HepG2 (cell line): Measurements from ENCODE around the gene ETHE1. TPM values are rescaled to one million over a fixed set of nuclear protein-coding genes. Genes with fewer than 3 reads are reported as not detected.

Experiments used
- ARNT2 ChIP-seq: sonication (generic); formaldehyde crosslinking; IDR thresholded peaks from 2 replicates; pipeline ENCODE4 v1.8.0; 2022; ENCODE audit warnings: mild to moderate bottlenecking, low read depth, missing genetic modification reagents, moderate library complexity
- ARNTL ChIP-seq: sonication (generic); formaldehyde crosslinking; IDR thresholded peaks from 2 replicates; pipeline ENCODE4 v1.4.0; 2020; ENCODE audit warnings: mild to moderate bottlenecking, missing genetic modification reagents
- ASH2L ChIP-seq: fragments of 300-600, 200-600 bp; sonication (generic); IDR thresholded peaks from 2 replicates; pipeline ENCODE4 v1.7.0; 2017; ENCODE audit warnings: low read depth, mild to moderate bottlenecking, moderate library complexity, mixed read lengths, low read length; ENCODE audit not compliant: insufficient read length
- BORCS8-MEF2B ChIP-seq: sonication (generic); formaldehyde crosslinking; IDR thresholded peaks from 2 replicates; pipeline ENCODE4 v1.8.0; 2022; ENCODE audit warnings: mild to moderate bottlenecking, missing genetic modification reagents
- CENPX ChIP-seq: sonication (generic); formaldehyde crosslinking; IDR thresholded peaks from 2 replicates; pipeline ENCODE4 v1.9.0; 2021; ENCODE audit warnings: mild to moderate bottlenecking, missing genetic modification reagents, moderate library complexity
- CREB1 ChIP-seq, 2 experiments: fragments of 450-650 bp in 1 of 2; IDR thresholded peaks; 2 replicates each; pipeline ENCODE4 v1.6.1; 2016 to 2017; ENCODE audit warnings: control low read depth in 1 of 2, mild to moderate bottlenecking in 1 of 2, missing compliant biosample characterization in 1 of 2, missing genetic modification characterization in 1 of 2
- DMAP1 ChIP-seq: IDR thresholded peaks from 2 replicates; pipeline ENCODE4 v1.6.1; 2016
- FIP1L1 ChIP-seq: fragments of 200-400 bp; formaldehyde crosslinking; IDR thresholded peaks from 2 replicates; pipeline ENCODE4 v1.6.1; 2018; ENCODE audit warnings: low read depth, mild to moderate bottlenecking, low read length, moderate library complexity, borderline replicate concordance; ENCODE audit not compliant: insufficient read depth
- KLF15 ChIP-seq: sonication (generic); formaldehyde crosslinking; IDR thresholded peaks from 2 replicates; pipeline ENCODE4 v1.8.1; 2023; ENCODE audit warnings: borderline replicate concordance, mild to moderate bottlenecking, inconsistent platforms, missing genetic modification reagents, mixed read lengths
- MATR3 ChIP-seq: sonication (generic); formaldehyde crosslinking; IDR thresholded peaks from 2 replicates; pipeline ENCODE4 v1.4.0; 2020; ENCODE audit warnings: missing genetic modification reagents
- MYC ChIP-seq: sonication (generic); formaldehyde crosslinking; IDR thresholded peaks from 2 replicates; pipeline ENCODE4 v1.9.0; 2021; ENCODE audit warnings: missing genetic modification reagents, borderline replicate concordance
- NCOA5 ChIP-seq: sonication (generic); formaldehyde crosslinking; IDR thresholded peaks from 2 replicates; pipeline ENCODE4 v1.4.0; 2020; ENCODE audit warnings: missing genetic modification reagents
- NFRKB ChIP-seq: fragments of 450-650 bp; IDR thresholded peaks from 2 replicates; pipeline ENCODE4 v1.6.1; 2017
- NR2F6 ChIP-seq, 2 experiments: IDR thresholded peaks; 2 replicates each; pipeline ENCODE4 v1.6.1; 2016; ENCODE audit warnings: antibody characterized with exemption in 1 of 2, mild to moderate bottlenecking in 1 of 2
- PATZ1 ChIP-seq: sonication (generic); formaldehyde crosslinking; IDR thresholded peaks from 2 replicates; pipeline ENCODE4 v1.4.0; 2020; ENCODE audit warnings: missing genetic modification reagents
- TARDBP ChIP-seq: sonication (generic); formaldehyde crosslinking; IDR thresholded peaks from 2 replicates; pipeline ENCODE4 v1.8.0; 2022; ENCODE audit warnings: mild to moderate bottlenecking, missing genetic modification reagents
- TBL1XR1 ChIP-seq: fragments of 150-350 bp; IDR thresholded peaks from 2 replicates; pipeline ENCODE4 v1.6.1; 2014; ENCODE audit warnings: borderline replicate concordance, low read length; ENCODE audit not compliant: partially characterized antibody
- TGIF2 ChIP-seq: IDR thresholded peaks from 2 replicates; pipeline ENCODE4 v1.6.1; 2016; ENCODE audit warnings: control low read depth, missing compliant biosample characterization
- ZNF451 ChIP-seq: sonication (generic); formaldehyde crosslinking; IDR thresholded peaks from 2 replicates; pipeline ENCODE4 v1.5.0; 2020; ENCODE audit warnings: mild to moderate bottlenecking, missing genetic modification reagents
- ZNF572 ChIP-seq: sonication (generic); formaldehyde crosslinking; IDR thresholded peaks from 2 replicates; pipeline ENCODE4 v1.5.1; 2020; ENCODE audit warnings: mild to moderate bottlenecking, missing genetic modification reagents
- ZNF614 ChIP-seq: IDR thresholded peaks from 2 replicates; pipeline ENCODE4 v1.6.1; 2018; ENCODE audit warnings: missing biosample characterization, missing genetic modification reagents, inconsistent platforms, borderline replicate concordance
- ZNF672 ChIP-seq: sonication (generic); formaldehyde crosslinking; IDR thresholded peaks from 2 replicates; pipeline ENCODE4 v1.8.1; 2022; ENCODE audit warnings: missing genetic modification reagents
- ZNF747 ChIP-seq: sonication (generic); formaldehyde crosslinking; IDR thresholded peaks from 2 replicates; pipeline ENCODE4 v1.8.1; 2023; ENCODE audit warnings: missing genetic modification reagents, mild to moderate bottlenecking, borderline replicate concordance
- ZNF83 ChIP-seq: sonication (generic); formaldehyde crosslinking; IDR thresholded peaks from 2 replicates; pipeline ENCODE4 v1.4.0; 2020; ENCODE audit warnings: missing genetic modification reagents, mild to moderate bottlenecking, borderline replicate concordance
- polyA plus RNA-seq, 8 experiments: library from polyadenylated mRNA; depleted of rRNA in 3 of 8; stranded (reverse) in 7 of 8; unstranded in 1 of 8; fragments of >200 nt; fragmentation: Illumina TruSeq in 4 of 8; extraction: Trizol in 4 of 8; gene quantifications; 2 replicates each; pipeline versions ENCODE4 v1.2.1 to v1.2.3, GENCODE V29; 2011 to 2016; ENCODE audit warnings: low read depth in 4 of 8, missing spikeins in 1 of 8, mixed read lengths in 1 of 8; ENCODE audit not compliant: insufficient read depth in 1 of 8
- total RNA-seq, 5 experiments: library from RNA; depleted of rRNA; stranded (reverse); fragments of >200 nt; fragmentation: Illumina TruSeq; extraction: Trizol; gene quantifications; 2 replicates each; pipeline ENCODE4 v1.2.3, GENCODE V29; 2016; ENCODE audit warnings: low read depth in 1 of 5
- TF ChIP-seq, protein P1 (sequence below): sonication (generic); formaldehyde crosslinking; IDR thresholded peaks from 2 replicates; pipeline ENCODE4 v1.4.0; 2020; ENCODE audit warnings: missing genetic modification reagents; ENCODE audit errors: not compliant biosample characterization
- TF ChIP-seq, protein P2 (sequence below): IDR thresholded peaks from 2 replicates; pipeline ENCODE4 v1.6.1; 2016; ENCODE audit warnings: low read depth, borderline replicate concordance

Gene ETHE1
- total and polyA plus RNA-seq, 2 of the 13 experiments (the other 11 are each of a cell fraction or from before 2014, with no cell fraction given) = 32.5 to 58.4 TPM

DNA sequence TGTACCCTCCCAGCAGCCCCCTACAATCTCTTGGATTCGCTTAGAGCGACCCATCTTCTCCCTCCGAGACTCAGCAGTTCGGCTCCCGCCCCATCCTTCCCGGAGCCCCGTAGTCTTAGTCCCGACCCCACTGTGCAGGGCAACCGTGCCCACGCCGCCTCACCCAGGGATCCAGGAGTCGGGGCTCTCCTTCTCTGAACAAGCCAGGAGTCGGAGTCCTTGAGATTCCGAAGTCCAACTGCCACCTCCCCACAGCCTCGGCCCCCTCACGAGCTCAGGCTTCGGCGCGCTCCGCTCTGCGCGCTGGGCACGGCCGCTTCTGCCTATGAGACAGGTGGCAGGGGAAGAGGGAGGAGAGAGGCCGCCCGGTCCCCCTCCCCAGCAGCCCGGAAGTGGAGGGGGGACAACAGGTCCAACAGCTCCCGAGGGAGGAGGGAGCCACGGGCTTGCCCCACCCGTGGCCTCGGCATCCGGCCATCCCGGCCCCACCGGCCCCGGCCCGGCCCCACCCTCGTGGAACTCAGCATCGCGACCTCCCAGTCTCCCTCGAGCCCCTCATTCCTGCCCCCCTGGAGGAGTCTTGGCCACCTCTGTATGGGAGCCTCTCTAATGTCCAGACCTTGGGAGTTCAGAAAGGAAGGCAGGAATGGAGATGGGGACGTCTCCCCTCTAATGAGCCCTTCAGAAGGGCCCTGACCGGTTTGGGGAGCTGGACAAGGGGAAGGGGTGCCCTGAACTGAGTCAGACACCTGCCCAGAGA, 22.4 kb downstream of the ETHE1 start, which contains the start of gene PHLDB3 (continued):
- TF ChIP-seq ZNF672 (CRISPR knock-in tag) (no peak), FIP1L1 (no peak), MYC (peak; percentile 57), KLF15 (CRISPR knock-in tag) (0 out of 2 replicates have a peak, but pooled peaks have one; percentile 13), ZNF747 (peak; percentile 48; the same call in 1 of the 2 replicates), ZNF451 (CRISPR knock-in tag) (peak; percentile 3; the same call in 1 of the 2 replicates), TBL1XR1 (no peak), BORCS8-MEF2B (CRISPR knock-in tag) (no peak), NR2F6 (IDR thresholded peaks at IDR 0.05) (peak; percentile 45), NR2F6 (CRISPR knock-in tag; IDR thresholded peaks at IDR 0.05) (peak; percentile 3; the same call in 1 of the 2 replicates), ZNF614 (CRISPR knock-in tag) (0 out of 2 replicates have a peak, but pooled peaks have one; percentile 2), ZNF572 (CRISPR knock-in tag) (no peak), NCOA5 (CRISPR knock-in tag) (no peak), MATR3 (CRISPR knock-in tag) (no peak), CREB1 (IDR thresholded peaks at IDR 0.05) (no peak), CREB1 (CRISPR knock-in tag; IDR thresholded peaks at IDR 0.05) (no peak), CENPX (no peak), ZNF83 (CRISPR knock-in tag) (no peak), NFRKB (no peak), ASH2L (peak; percentile 55), ARNTL (CRISPR knock-in tag) (no peak), TARDBP (CRISPR knock-in tag) (no peak), ARNT2 (peak; percentile 52), PATZ1 (peak; percentile 94; the same call in 1 of the 2 replicates), DMAP1 (CRISPR knock-in tag) (peak; percentile 35; the same call in 1 of the 2 replicates), TGIF2 (0 out of 2 replicates have a peak, but pooled peaks have one; percentile 39)
- TF ChIP-seq, protein P1, sequence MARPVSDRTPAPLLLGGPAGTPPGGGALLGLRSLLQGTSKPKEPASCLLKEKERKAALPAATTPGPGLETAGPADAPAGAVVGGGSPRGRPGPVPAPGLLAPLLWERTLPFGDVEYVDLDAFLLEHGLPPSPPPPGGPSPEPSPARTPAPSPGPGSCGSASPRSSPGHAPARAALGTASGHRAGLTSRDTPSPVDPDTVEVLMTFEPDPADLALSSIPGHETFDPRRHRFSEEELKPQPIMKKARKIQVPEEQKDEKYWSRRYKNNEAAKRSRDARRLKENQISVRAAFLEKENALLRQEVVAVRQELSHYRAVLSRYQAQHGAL (CRISPR knock-in tag) = no peak
- TF ChIP-seq, protein P2, sequence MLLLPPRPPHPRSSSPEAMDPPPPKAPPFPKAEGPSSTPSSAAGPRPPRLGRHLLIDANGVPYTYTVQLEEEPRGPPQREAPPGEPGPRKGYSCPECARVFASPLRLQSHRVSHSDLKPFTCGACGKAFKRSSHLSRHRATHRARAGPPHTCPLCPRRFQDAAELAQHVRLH (CRISPR knock-in tag) = 0 out of 2 replicates have a peak, but pooled peaks have one; percentile 20
